ENCODE measurements around the gene CARD6. TPM values are rescaled to one million over a fixed set of nuclear protein-coding genes. Genes with fewer than 3 reads are reported as not detected.

CARD6 gene
- total and polyA plus RNA-seq, 7 donors, result 1.1 to 4.1 (median 3.0) TPM

- no peak for DNase-seq
- intact Hi-C loops (cut with DNase I), result loop anchor here in 1 of 2 donors (10.0 kb wide), 1 partner anchor 935 kb away; no protein-coding TSS in a partner anchor
- Histone ChIP-seq H3K27ac (no peak overlapping the region), H3K4me3 (no peak overlapping the region), H3K4me1 (no peaks in the 10 kb centered on the region), H3K9me3 (no peaks in the 10 kb centered on the region), H3K36me3 (ENCODE audit: insufficient read depth in 1 of 2, low read depth in 1 of 2) (no peaks in the 10 kb centered on the region), H3K27me3 (ENCODE audit: insufficient read depth in 3 of 3, low read length in 2 of 3) (no peaks in the 10 kb centered on the region)
- TF ChIP-seq CTCF (IDR thresholded peaks at IDR 0.05), result no peak
- ATAC-seq, result no peak
- 47 to 55% (median 52%) methylated on average over 2 of the region's 2 CpGs for WGBS, 3 donors
Measured at GRCh38 chr5:40909723-40910122, 68.6 kb downstream of the CARD6 start.

Other genes starting within 250 kb of the CARD6 start
- gene PTGER4, start 161.5 kb upstream of the CARD6 start, total RNA-seq, result 1 to 10 TPM; 4.8 to 8.3 (median 5.8) TPM
- 1 to 10 TPM; 1.7 to 1.8 (median 1.8) TPM for gene PTGER4, start 161.5 kb upstream of the CARD6 start, polyA plus RNA-seq
- gene TTC33, start 85.4 kb upstream of the CARD6 start, total RNA-seq, result 10 to 100 TPM; 19.7 to 38.5 (median 27.0) TPM
- gene TTC33, start 85.4 kb upstream of the CARD6 start, polyA plus RNA-seq, result 10 to 100 TPM; 11.0 to 31.5 (median 11.3) TPM
- gene PRKAA1, start 43.0 kb upstream of the CARD6 start, total RNA-seq, result 10 to 100 TPM; 28.1 to 36.8 (median 33.8) TPM
- gene PRKAA1, start 43.0 kb upstream of the CARD6 start, polyA plus RNA-seq, result 10 to 100 TPM in 2 of 3 donors, 1 to 10 TPM in 1; 9.6 to 14.2 (median 10.3) TPM
- gene RPL37, start 6.1 kb upstream of the CARD6 start, total RNA-seq, result 1,000 to 10,000 TPM in 1 of 4 donors, 100 to 1,000 TPM in 3; 737 to 1,162 (median 919) TPM
- gene RPL37, start 6.1 kb upstream of the CARD6 start, polyA plus RNA-seq, result 1,000 to 10,000 TPM in 2 of 3 donors, 100 to 1,000 TPM in 1; 991 to 2,293 (median 1,068) TPM
- gene C7, start 68.1 kb downstream of the CARD6 start, total RNA-seq, result 10 to 100 TPM in 1 of 4 donors, 1 to 10 TPM in 3; 1.5 to 33.0 (median 6.9) TPM
- gene C7, start 68.1 kb downstream of the CARD6 start, polyA plus RNA-seq, result 1 to 10 TPM; 1.2 to 5.1 (median 3.8) TPM
- gene MROH2B, start 230.0 kb downstream of the CARD6 start, total RNA-seq, result not detected
- not detected for gene MROH2B, start 230.0 kb downstream of the CARD6 start, polyA plus RNA-seq